ENCODE results near the gene NETO2. TPM values are rescaled to one million over a fixed set of nuclear protein-coding genes. Genes with fewer than 3 reads are reported as not detected.

NETO2 gene
- total and polyA plus RNA-seq, 2 experiments from 2014 or later = 4.0 to 14.6 TPM

DNA sequence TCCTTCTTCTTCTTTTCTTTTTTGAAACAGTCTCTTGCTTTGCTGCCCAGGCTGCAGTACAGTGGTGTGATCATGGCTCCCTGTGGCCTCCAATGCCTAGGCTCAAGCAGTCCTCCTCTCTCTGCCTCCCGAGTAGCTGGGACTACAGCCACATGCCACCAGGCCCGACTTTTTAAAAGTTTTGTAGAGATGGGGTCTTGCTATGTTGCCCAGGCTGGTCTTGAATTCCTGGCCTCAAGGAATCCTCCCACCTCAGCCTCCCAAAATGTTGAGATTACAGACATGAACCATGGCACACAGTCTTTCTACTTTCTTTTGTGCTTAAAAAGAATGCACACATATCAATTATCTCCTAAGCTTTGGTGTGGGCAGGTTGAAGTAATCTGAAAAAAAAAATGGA, 109.3 kb downstream of the NETO2 start:
- TF ChIP-seq EZH2phosphoT487 (IDR thresholded peaks at IDR 0.05; ENCODE audit: insufficient read depth, low read depth) (no peak), EZH2 (IDR thresholded peaks at IDR 0.05; ENCODE audit: insufficient read depth, poor library complexity, severe bottlenecking) (no peak)
- no peak overlapping the region for H3K9ac ChIP-seq
- no peaks in the 10 kb centered on the region for H3K9me3 ChIP-seq (ENCODE audit: low read depth)
- no peaks in the 10 kb centered on the region for H3K36me3 ChIP-seq (ENCODE audit: low read depth)
- DNase-seq = no peak
- in situ Hi-C loops (cut with MboI) = loop anchor here (10.0 kb wide), 1 partner anchor 1130 kb away; no protein-coding TSS in a partner anchor
- H3K79me2 ChIP-seq (ENCODE audit: insufficient read depth) = no peaks in the 10 kb centered on the region
- no peaks in the 10 kb centered on the region for H3F3A ChIP-seq (ENCODE audit: insufficient read depth)
- H3K27ac ChIP-seq = no peak overlapping the region
- H3K27me3 ChIP-seq (replicated peaks; ENCODE audit: insufficient read depth) = no peaks in the 10 kb centered on the region
- no peaks in the 10 kb centered on the region for H3K9me2 ChIP-seq (ENCODE audit: insufficient read depth)
- no peaks in the 10 kb centered on the region for H4K20me1 ChIP-seq (ENCODE audit: insufficient read depth)
- WGBS, 2 experiments (ENCODE audit: low coverage in 1 of 2, low lambda C conversion rate in 2 of 2, missing lambda C conversion rate in 2 of 2) = 47 to 49% methylated on average over 2 of the region's 2 CpGs
- no peaks in the 10 kb centered on the region for H3K4me1 ChIP-seq (ENCODE audit: insufficient read depth)
- no peak overlapping the region for H2AFZ ChIP-seq
- no peak overlapping the region for H3K4me2 ChIP-seq (ENCODE audit: unreplicated experiment)
- no peak overlapping the region for H3K4me3 ChIP-seq

DNA sequence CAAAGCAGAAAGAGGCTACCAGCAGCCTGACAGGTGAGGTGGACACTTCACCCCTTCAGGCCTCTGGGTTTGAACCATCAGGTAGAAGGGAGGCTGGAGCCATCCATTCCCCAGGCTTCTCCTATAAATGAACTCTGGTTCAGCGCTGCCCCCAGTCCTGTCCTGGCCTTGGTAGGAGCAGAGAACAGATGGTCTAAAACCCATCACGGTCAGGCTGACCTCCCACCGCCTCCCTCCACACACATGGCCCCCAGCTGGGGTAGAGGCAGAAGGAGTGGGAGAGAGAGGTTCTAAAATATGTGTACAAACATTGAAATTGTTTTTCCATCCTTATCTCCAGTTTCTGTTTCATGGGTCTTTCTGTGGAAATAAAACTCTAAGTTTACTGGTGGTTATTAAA, 110.6 kb downstream of the NETO2 start:
- no peaks in the 10 kb centered on the region for H3K9me3 ChIP-seq (ENCODE audit: low read depth)
- H3K4me2 ChIP-seq (ENCODE audit: unreplicated experiment) = no peak overlapping the region
- no peak for DNase-seq
- no peak overlapping the region for H3K9ac ChIP-seq
- H3K36me3 ChIP-seq (ENCODE audit: low read depth) = no peaks in the 10 kb centered on the region
- 36 to 40% methylated on average over 3 of the region's 3 CpGs for WGBS, 2 experiments (ENCODE audit: low coverage in 1 of 2, low lambda C conversion rate in 2 of 2, missing lambda C conversion rate in 2 of 2)
- H3K79me2 ChIP-seq (ENCODE audit: insufficient read depth) = no peaks in the 10 kb centered on the region
- H3K27me3 ChIP-seq (replicated peaks; ENCODE audit: insufficient read depth) = no peaks in the 10 kb centered on the region
- TF ChIP-seq EZH2phosphoT487 (IDR thresholded peaks at IDR 0.05; ENCODE audit: insufficient read depth, low read depth) (no peak), EZH2 (IDR thresholded peaks at IDR 0.05; ENCODE audit: insufficient read depth, poor library complexity, severe bottlenecking) (no peak)
- no peak overlapping the region for H3K27ac ChIP-seq
- no peak overlapping the region for H2AFZ ChIP-seq
- H3K4me3 ChIP-seq = no peak overlapping the region
- H3K4me1 ChIP-seq (ENCODE audit: insufficient read depth) = no peaks in the 10 kb centered on the region
- H4K20me1 ChIP-seq (ENCODE audit: insufficient read depth) = no peaks in the 10 kb centered on the region
- in situ Hi-C loops (cut with MboI) = loop anchor here (10.0 kb wide), 1 partner anchor 1132 kb away; no protein-coding TSS in a partner anchor
- H3K9me2 ChIP-seq (ENCODE audit: insufficient read depth) = no peaks in the 10 kb centered on the region
- no peaks in the 10 kb centered on the region for H3F3A ChIP-seq (ENCODE audit: insufficient read depth)

DNA sequence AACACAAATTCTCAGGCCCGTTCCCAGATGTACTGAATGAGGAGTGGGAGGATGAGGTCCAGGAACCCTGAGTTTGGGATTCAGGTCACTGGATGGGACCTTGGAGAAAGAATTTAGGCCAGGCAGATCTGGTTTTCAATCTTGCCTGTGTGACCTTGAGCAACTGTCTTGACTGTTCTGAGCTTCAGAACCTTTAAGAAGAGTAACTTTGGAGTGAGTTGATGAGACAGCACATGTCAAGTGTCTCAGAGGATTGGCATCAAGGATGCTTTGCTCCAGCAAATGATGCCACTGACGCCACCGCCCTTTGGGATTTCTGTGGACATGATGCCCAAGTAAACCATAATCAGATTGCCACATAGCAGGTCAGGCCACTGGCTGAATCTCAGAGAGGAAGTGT, 114.0 kb downstream of the NETO2 start:
- Histone ChIP-seq H3K9me2 (ENCODE audit: insufficient read depth) (no peaks in the 10 kb centered on the region), H3K9ac (no peak overlapping the region), H3K36me3 (ENCODE audit: low read depth) (no peaks in the 10 kb centered on the region), H3K4me1 (ENCODE audit: insufficient read depth) (no peaks in the 10 kb centered on the region), H3K4me2 (ENCODE audit: unreplicated experiment) (no peak overlapping the region), H4K20me1 (ENCODE audit: insufficient read depth) (no peaks in the 10 kb centered on the region), H3K79me2 (ENCODE audit: insufficient read depth) (no peaks in the 10 kb centered on the region), H3K27me3 (replicated peaks; ENCODE audit: insufficient read depth) (no peaks in the 10 kb centered on the region), H3K9me3 (ENCODE audit: low read depth) (no peaks in the 10 kb centered on the region), H2AFZ (no peak overlapping the region), H3F3A (ENCODE audit: insufficient read depth) (no peaks in the 10 kb centered on the region), H3K27ac (no peak overlapping the region), H3K4me3 (no peak overlapping the region)
- TF ChIP-seq EZH2 (IDR thresholded peaks at IDR 0.05; ENCODE audit: insufficient read depth, poor library complexity, severe bottlenecking) (no peak), EZH2phosphoT487 (IDR thresholded peaks at IDR 0.05; ENCODE audit: insufficient read depth, low read depth) (no peak)
- no peak for DNase-seq
- 76 to 78% methylated on average over 3 of the region's 3 CpGs for WGBS, 2 experiments (ENCODE audit: low coverage in 1 of 2, low lambda C conversion rate in 2 of 2, missing lambda C conversion rate in 2 of 2)
- in situ Hi-C loops (cut with MboI) = loop anchor here (10.0 kb wide), 1 partner anchor 1135 kb away; no protein-coding TSS in a partner anchor

DNA sequence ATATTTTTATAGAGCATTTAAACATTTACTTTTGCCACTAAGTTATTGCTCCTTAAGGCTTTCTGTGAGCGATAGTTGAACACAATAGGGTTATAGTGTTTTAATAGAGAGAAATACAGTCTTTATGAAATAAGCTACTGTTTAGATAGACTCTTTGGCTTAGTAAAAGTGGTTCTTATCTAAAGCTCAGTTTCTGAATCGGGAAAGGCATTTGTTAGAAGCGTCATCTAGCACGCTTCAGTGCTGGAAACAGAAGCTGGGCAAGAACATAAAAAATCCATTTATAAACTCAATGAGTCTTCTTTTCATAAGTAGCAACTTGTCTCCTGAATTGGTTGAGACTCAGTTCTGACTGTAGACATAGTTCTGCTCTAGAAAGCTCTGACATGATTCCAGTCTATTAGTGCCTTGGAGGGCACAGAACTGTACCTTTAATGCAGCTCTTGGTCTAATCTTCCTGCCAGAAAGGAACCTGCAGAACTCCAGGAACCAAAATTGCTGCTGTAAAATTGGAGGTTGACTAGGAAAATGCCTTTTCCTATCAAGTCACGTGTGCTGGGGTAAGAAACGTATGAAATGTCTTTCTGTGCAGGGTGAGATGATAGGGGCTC, 114.9 kb downstream of the NETO2 start:
- WGBS, 2 experiments (ENCODE audit: low coverage in 1 of 2, low lambda C conversion rate in 2 of 2, missing lambda C conversion rate in 2 of 2) = 68% methylated on average over 6 of the region's 6 CpGs

More for the DNA sequence above, 114.9 kb downstream of the NETO2 start:
- Histone ChIP-seq H3K9ac (no peak overlapping the region), H3K9me2 (ENCODE audit: insufficient read depth) (no peaks in the 10 kb centered on the region), H3K4me3 (no peak overlapping the region), H4K20me1 (ENCODE audit: insufficient read depth) (no peaks in the 10 kb centered on the region), H3F3A (ENCODE audit: insufficient read depth) (no peaks in the 10 kb centered on the region), H3K4me2 (ENCODE audit: unreplicated experiment) (no peak overlapping the region), H3K79me2 (ENCODE audit: insufficient read depth) (no peaks in the 10 kb centered on the region), H3K9me3 (ENCODE audit: low read depth) (no peaks in the 10 kb centered on the region), H2AFZ (no peak overlapping the region), H3K27ac (no peak overlapping the region), H3K36me3 (ENCODE audit: low read depth) (no peaks in the 10 kb centered on the region), H3K27me3 (replicated peaks; ENCODE audit: insufficient read depth) (no peaks in the 10 kb centered on the region), H3K4me1 (ENCODE audit: insufficient read depth) (no peaks in the 10 kb centered on the region)
- in situ Hi-C loops (cut with MboI) = no loop called here
- DNase-seq = no peak
- TF ChIP-seq EZH2phosphoT487 (IDR thresholded peaks at IDR 0.05; ENCODE audit: insufficient read depth, low read depth) (no peak), EZH2 (IDR thresholded peaks at IDR 0.05; ENCODE audit: insufficient read depth, poor library complexity, severe bottlenecking) (no peak)

Other genes starting within 250 kb of the NETO2 start
- gene DNAJA2, start 170.3 kb downstream of the NETO2 start, total RNA-seq (2014; rRNA removed; shearing (Covaris generic)) = 66.6 and 73.3 TPM in 2 replicates
- 89.4 and 97.3 TPM in 2 replicates for gene DNAJA2, start 170.3 kb downstream of the NETO2 start, polyA plus RNA-seq (2016; fragmentation: Nextera tagmentation; extraction: Ambion mirVana)

Data from GM23248 (cell line).